NCI-H774 (cell line): ENCODE data around the gene CDX1.
"Not testable (repeated sequence)": the region's sequence is repeated elsewhere in the genome, so short reads cannot be mapped to it uniquely, and the experiment has no call there.

Experiments
- DNase-seq: peaks from one replicate; lab custom pipeline; 2025; lab: John Stamatoyannopoulos, UW

Gene CDX1

GRCh38 chr5:150233706-150234105, 67.1 kb downstream of the CDX1 start:
- not testable (repeated sequence) for DNase-seq
